HG03103 (cell line): Measurements from ENCODE around the gene JAK1.
A peak's percentile ranks its signal among the peaks of the same experiment; 100 is the strongest.

Experiments used
- ATAC-seq: cut with Tn5 transposase; IDR thresholded peaks from one replicate; pipeline ENCODE4 v1.9.1; 2021; ENCODE audit warnings: low read depth; ENCODE audit not compliant: unreplicated experiment

JAK1 gene

DNA sequence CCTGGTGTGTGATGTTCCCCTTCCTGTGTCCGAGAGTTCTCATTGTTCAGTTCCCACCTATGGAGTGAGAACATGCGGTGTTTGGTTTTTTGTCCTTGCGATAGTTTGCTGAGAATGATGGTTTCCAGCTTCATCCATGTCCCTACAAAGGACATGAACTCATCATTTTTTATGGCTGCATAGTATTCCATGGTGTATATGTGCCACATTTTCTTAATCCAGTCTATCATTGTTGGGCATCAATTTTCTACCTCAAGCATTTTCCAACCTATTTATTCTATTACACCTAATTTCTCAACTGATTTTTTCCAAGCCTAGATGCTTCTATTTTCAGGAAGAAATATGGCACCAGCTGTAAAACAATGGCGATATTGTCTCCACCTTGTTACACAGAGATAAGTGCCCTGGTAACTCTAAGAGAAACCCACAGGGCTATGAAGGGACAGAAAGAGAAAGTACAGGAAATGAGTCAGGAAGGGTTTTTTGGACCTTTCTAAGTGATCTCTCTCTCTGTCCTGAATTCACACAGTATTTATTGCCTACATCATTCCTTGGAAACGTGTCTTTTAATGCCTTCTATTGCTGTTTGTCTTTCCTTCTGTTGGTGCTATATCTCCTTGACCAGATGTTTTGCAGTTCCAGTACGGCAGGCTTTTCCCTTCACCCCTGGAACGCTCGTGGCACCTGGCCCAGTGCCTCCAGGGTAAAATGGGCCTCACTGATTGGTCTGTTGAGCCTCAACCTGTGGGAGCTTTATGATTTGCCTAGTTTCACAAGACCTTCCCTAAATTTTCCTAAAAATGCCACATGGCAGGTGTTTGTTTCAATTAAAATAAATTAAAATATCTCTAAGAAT is 14.6 kb upstream of the JAK1 start:
- ATAC-seq: no peak

GRCh38 chr1:64979358-64979757 is 13.0 kb upstream of the JAK1 start:
- ATAC-seq: no peak

- no peak for ATAC-seq
These were observed 10.0 kb upstream of the JAK1 start for GRCh38 chr1:64976361-64976760.

GRCh38 chr1:64975740-64976139 is 9.4 kb upstream of the JAK1 start:
- ATAC-seq: no peak

DNA sequence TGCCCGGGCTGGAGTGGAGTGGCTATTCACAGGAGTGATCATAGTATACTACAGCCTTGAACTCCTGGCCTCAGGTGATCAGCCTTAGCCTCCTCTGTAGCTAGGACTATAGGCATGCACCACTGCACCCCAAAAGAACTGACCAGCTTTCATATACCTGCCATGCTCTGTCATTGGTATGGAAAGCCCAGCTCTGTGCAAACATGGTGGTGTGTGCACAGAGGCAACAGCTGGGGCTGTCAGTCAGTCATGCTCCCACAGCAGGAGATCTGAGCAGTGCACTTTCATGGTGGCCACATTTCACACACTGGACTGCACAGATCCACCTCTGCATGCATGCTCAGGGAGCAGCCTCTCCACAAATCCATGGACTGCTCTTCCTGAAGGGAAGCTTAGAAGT is 8.8 kb upstream of the JAK1 start:
- ATAC-seq: no peak

- ATAC-seq: no peak
These were observed 8.0 kb upstream of the JAK1 start for GRCh38 chr1:64974288-64974825.

DNA sequence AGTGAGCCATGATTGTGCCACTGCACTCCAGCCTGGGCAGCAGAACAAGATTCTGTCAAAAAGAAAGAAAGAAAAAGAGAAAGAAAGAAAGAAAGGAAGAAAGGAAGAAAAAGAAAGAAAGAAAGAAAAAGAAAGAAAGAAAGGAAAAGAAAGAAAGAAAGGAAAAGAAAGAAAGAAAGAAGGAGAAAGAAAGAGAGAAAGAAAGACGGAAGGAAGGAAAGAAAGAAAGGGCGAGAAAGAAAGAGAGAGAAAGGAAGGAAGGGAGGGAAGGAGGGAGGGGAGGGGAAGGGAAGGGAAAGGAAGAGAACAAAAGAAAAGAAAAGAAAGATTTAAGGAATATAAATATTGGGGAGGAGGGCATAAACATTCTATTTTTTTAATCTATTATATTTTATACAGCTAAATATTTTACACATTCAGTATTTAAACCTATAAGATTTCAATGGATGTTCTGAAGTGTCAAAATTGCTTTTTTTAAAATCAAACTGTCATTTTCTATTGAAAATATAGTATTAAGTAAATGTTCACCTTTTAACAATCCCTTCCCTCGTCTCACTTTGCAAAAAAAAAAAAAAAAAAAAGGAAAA is 6.8 kb upstream of the JAK1 start:
- ATAC-seq: no peak

DNA sequence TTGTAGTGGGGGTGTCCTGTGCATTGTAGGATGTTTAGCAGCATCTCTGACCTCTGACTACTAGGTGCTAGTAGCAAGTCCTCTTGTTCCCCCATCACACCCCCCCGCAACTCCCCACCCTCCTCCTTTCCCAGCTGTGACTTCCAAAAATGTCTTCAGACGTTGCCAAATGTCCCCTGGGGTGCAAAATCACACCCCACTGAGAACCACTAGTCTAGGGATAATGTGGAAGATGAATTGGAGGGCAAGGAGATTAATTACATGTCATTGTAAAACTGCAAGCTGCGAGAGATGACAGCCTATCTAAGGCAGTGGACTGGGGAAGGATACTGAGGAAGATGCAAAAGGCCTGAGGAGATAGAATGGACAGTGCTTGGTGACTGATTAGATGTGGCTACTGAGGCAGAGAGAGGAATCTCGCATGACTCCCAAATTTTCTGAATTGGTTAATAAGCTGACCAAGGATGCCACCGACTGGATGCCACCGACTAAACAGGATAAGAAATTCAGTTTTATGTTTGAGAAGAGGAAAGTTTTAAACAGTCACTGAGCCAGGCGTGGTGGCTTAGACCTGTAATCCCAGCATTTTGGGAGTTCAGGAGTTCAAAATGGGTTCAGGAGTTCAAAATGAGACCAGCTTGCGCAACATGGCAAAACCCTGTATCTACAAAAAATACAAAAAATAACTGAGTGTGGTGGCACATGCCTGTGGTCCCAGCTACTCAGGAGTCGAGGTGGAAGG is 3.1 kb upstream of the JAK1 start:
- no peak for ATAC-seq

DNA sequence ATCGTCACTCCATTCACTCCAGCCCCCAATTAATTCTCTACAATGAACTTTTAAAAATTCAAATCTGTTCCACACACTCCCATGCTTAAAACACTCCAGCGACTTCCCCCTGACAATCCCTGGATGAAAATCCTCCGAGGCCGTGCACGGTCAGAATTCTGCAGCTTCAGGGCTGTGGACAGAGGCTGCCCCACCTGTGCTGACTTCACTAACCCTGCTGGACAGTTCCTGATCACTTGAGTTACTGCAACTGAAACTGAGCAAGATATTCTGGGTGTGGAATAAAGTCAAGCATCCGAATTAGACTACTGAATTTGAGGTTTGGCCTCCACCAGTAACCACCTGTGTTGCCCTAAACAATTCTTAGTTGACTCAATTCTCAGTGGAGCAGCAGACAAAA is 1.0 kb upstream of the JAK1 start:
- ATAC-seq: no peak

DNA sequence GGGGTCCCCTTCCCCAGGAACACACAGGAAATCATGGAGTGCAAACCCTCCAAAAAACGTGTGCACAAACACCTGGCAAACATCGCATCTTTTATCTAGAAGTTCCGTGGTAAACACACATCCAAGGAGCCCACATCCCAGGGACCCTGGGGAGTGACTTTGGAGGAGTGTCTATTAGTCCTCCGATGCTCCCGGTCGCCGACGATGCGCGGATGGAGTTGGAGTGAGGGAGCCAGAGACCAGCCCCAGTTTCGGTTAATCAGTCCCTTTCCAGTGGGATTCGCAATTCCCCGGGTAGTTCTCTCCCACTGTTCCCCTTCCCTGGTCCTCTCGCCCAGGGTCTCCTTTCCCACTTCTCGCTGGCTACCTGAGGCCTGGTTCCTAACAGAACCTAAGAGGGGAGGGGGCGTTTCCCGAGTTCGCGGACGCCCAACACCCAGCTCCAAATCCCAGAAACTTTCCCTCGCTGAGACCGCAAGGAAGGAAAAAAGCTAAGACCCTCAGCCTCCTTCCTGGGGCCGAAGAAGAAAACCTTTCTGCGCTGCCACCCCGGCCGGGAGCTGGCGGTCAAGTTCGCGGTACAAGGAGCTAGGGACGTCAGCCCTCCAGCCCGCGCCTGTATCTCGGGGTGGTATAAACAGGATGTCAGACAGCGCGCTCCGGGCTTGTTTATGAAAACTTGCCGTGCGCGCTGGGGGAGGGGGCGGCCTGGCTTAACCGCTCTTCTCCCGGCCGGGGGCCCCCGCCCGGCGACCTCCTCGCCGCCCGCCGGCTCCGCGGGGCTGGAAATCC is 787 bp downstream of the JAK1 start:
- ATAC-seq: peak; percentile 46

DNA sequence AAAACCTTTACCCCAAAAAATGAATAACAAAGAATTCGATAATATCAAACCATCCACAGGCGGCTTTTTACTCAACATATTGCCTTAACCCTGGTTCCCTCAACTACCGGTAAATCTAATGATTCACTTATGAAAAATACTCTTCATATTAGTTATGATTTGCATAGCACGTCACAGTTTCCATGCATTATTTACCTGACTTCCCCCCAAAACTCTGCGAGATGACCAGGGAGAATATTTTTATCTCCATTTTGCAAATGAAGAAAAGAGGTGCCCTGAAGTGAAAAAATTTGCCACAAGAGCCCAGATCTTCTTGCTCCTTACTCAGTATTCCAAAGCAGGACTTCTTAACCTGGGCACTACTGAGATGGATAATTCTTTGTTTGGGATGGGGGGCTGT is 2.9 kb downstream of the JAK1 start:
- ATAC-seq: no peak

DNA sequence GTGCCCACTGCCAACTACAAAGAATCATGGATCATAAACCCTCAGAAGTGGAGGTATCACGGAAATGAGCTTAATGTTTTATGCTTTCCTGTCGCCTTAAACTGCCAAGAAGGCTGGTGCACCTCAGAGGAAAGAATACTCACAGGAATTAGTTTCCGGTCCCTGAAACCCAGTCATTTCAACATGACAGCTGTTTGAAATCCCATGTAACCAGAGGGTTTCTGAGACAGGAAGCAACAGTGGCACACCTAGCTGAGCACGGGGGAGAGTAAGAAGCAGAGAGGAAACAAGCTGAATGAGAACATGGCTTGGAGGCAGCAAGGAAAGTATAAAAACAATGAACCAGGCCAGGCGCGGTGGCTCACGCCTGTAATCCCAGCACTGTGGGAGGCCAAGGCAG is 3.9 kb downstream of the JAK1 start:
- no peak for ATAC-seq

GRCh38 chr1:64961923-64962322 is 4.4 kb downstream of the JAK1 start:
- no peak for ATAC-seq

GRCh38 chr1:64960731-64961130 is 5.6 kb downstream of the JAK1 start:
- peak; percentile 49 for ATAC-seq

DNA sequence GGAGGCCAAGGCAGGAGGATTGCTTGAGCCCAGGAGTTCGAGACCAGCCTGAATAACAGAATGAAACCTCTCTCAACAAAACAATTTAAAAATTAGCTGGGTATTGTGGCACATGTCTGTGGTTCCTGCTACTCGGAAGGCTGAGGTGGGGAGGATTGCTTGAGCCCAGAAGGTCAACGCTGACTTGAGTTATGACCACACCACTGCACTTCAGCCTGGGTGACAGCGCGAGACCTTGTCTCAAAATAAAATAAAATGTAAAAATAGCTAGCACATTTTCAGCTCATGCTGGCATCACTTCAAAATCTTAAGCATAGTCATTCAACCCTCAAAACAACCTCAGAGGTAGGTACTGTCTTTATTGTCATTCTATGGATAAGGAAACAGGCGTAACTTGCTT is 6.4 kb downstream of the JAK1 start:
- no peak for ATAC-seq

DNA sequence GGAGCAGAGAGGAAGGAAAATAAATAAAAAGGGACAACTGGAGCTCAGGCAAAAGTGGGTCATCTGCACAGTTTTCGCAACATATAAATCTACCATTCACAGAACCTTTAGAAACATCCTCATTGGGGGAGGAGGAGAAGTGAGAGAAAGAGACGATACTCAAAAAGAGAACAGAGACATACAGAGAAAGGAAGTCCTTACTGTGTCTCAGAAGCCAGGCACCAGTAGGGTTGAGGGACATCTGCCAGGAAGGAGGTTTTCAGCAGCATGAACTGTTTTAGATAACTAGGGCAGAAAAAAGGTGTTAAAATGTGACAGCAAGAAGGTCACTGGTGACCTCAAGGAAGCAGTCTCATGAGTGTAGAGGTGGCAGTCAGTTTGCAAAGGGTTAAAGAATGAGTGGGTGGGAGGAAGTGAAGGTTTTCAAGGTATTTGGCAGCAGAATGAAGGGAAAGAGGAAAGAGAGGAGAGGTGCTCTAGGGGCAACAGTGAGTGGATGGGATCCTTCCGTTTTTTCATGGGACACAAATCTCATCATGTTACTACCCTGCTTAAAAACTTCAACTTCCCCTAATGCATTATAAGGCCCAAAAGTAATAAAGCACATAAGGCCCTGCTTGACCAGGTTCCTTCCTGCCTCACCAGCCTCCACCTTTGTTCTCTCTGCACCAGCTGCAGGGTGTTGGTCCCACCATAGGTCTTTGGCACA is 9.5 kb downstream of the JAK1 start:
- ATAC-seq: peak; percentile 88

GRCh38 chr1:64956010-64956640 is 10.2 kb downstream of the JAK1 start:
- no peak for ATAC-seq

- no peak for ATAC-seq
These were observed 11.0 kb downstream of the JAK1 start for GRCh38 chr1:64955097-64956009.
